Measurements from ENCODE around the gene CD52. TPM values are rescaled to one million over a fixed set of nuclear protein-coding genes. Genes with fewer than 3 reads are reported as not detected.

CD52 gene
- total and polyA plus RNA-seq, 2 of the 13 experiments (the other 11 are each of a cell fraction or from before 2014, with no cell fraction given): 0.32 TPM; not detected in 1

- peaks cover 15% of the 10 kb centered on the region; the same call in 1 of the 2 replicates for H3K4me1 ChIP-seq (ENCODE audit: insufficient read depth, low read length)
- no peak overlapping the region for H3K4me3 ChIP-seq (replicated peaks in 1 of 3; ENCODE audit: insufficient read depth in 1 of 3, low read depth in 2 of 3, low read length in 3 of 3)
- H4K20me1 ChIP-seq (ENCODE audit: insufficient read depth, low read length): no peaks in the 10 kb centered on the region
- 73% methylated on average over 8 of the region's 9 CpGs for WGBS (ENCODE audit: low lambda C conversion rate)
- CTCF ChIA-PET (ENCODE audit: low intra/inter-chr PET ratio, low total read pairs): no interaction called here
- intact Hi-C loops (cut with micrococcal nuclease; ENCODE audit: unreplicated experiment) (no loop called here), in situ Hi-C loops (cut with HindIII; ENCODE audit: extremely low pct_ligation_motif_present, low pct_unique_long_range_greater_than_20kb) (no loop called here)
- H3K4me2 ChIP-seq (ENCODE audit: low read depth, low read length): no peak overlapping the region
- no peaks in the 10 kb centered on the region for H3K27me3 ChIP-seq (ENCODE audit: control insufficient read depth in 1 of 2, insufficient read depth in 2 of 2, low read length in 2 of 2)
- H3K27ac ChIP-seq (ENCODE audit: extremely low read length, insufficient read depth, low read length): no peak overlapping the region
- TF ChIP-seq MATR3 (CRISPR knock-in tag; IDR thresholded peaks at IDR 0.05) (no peak), HDAC1 (CRISPR knock-in tag; IDR thresholded peaks at IDR 0.05) (no peak), ZNF644 (CRISPR knock-in tag; IDR thresholded peaks at IDR 0.05; ENCODE audit: low read depth) (no peak), ZNF549 (CRISPR knock-in tag; IDR thresholded peaks at IDR 0.05) (no peak), ZNF296 (CRISPR knock-in tag; conservative IDR thresholded peaks at IDR 0.05) (no peak)
- H3K9ac ChIP-seq (ENCODE audit: insufficient read depth, low read depth, low read length): no peak overlapping the region
- no peak overlapping the region for H2AFZ ChIP-seq (ENCODE audit: low read length)
- H3K36me3 ChIP-seq (replicated peaks in 1 of 2; ENCODE audit: control insufficient read depth in 1 of 2, insufficient read depth in 2 of 2, low read length in 2 of 2): no peaks in the 10 kb centered on the region
- ATAC-seq (no peak), DNase-seq (ENCODE audit: low spot score) (no peak), FAIRE-seq (no peak)
- no peaks in the 10 kb centered on the region for H3K9me3 ChIP-seq (ENCODE audit: low read length)
- BruUV-seq (replicated peaks): no TSS peak
- POLR2A ChIA-PET: no interaction called here
- no peaks in the 10 kb centered on the region for H3K79me2 ChIP-seq (ENCODE audit: insufficient read depth, low read length)
Measured at GRCh38 chr1:26318338-26319064, 743 bp downstream of the CD52 start.

- intact Hi-C loops (cut with micrococcal nuclease; ENCODE audit: unreplicated experiment) (loop anchor here (1.0 to 2.0 kb wide), 4 partner anchors 36 to 70 kb away; no protein-coding TSS in a partner anchor), in situ Hi-C loops (cut with HindIII; ENCODE audit: extremely low pct_ligation_motif_present, low pct_unique_long_range_greater_than_20kb) (loop anchor here (5.0 kb wide), 2 partner anchors 39 to 41 kb away; partner anchors contain the start of gene SH3BGRL3)
- ChIA-PET POLR2A (interaction anchor here (1.0 kb wide), 1 partner anchor 151 kb away, joined by 5 read pairs; the partner anchor contains the start of gene ZNF593), CTCF (ENCODE audit: low intra/inter-chr PET ratio, low total read pairs) (interaction anchor here (1.1 to 2.3 kb wide), 4 partner anchors 35 to 131 kb away, joined by 3 to 26 read pairs (median 16); partner anchors contain the start of gene CATSPER4)
- Histone ChIP-seq H3K27me3 (ENCODE audit: control insufficient read depth in 1 of 2, insufficient read depth in 2 of 2, low read length in 2 of 2) (no peaks in the 10 kb centered on the region), H3K79me2 (ENCODE audit: insufficient read depth, low read length) (no peaks in the 10 kb centered on the region), H3K4me1 (ENCODE audit: insufficient read depth, low read length) (no peaks in the 10 kb centered on the region), H3K4me2 (ENCODE audit: low read depth, low read length) (no peak overlapping the region), H3K4me3 (replicated peaks in 1 of 3; ENCODE audit: insufficient read depth in 1 of 3, low read depth in 2 of 3, low read length in 3 of 3) (no peak overlapping the region), H3K27ac (ENCODE audit: extremely low read length, insufficient read depth, low read length) (no peak overlapping the region), H3K9ac (ENCODE audit: insufficient read depth, low read depth, low read length) (no peak overlapping the region), H3K9me3 (ENCODE audit: low read length) (no peaks in the 10 kb centered on the region), H3K36me3 (replicated peaks in 1 of 2; ENCODE audit: control insufficient read depth in 1 of 2, insufficient read depth in 2 of 2, low read length in 2 of 2) (no peaks in the 10 kb centered on the region), H2AFZ (ENCODE audit: low read length) (no peak overlapping the region), H4K20me1 (ENCODE audit: insufficient read depth, low read length) (no peaks in the 10 kb centered on the region)
- WGBS (ENCODE audit: low lambda C conversion rate): no CpG with 5 or more reads among the region's 2 CpGs
- DNase-seq (ENCODE audit: low spot score): no peak
- no TSS peak for BruUV-seq (replicated peaks)
- ATAC-seq: peak; percentile 14; the same call in 2 of the 3 replicates
- FAIRE-seq: no peak
- no peak for TF ChIP-seq RFX5 (IDR thresholded peaks at IDR 0.05; ENCODE audit: low read depth, low read length)
- TF ChIP-seq NFYB (CRISPR knock-in tag; IDR thresholded peaks at IDR 0.05): no peak
Measured at GRCh38 chr1:26320896-26321295, 3.1 kb downstream of the CD52 start.

All from HepG2 (cell line).